GM19351 (cell line): ENCODE results near the gene C1orf87.

Experiments used
- ATAC-seq: cut with Tn5 transposase; IDR thresholded peaks from one replicate; pipeline ENCODE4 v1.9.1; 2021; ENCODE audit warnings: mild to moderate bottlenecking, moderate library complexity; ENCODE audit not compliant: unreplicated experiment

The C1orf87 gene

GRCh38 chr1:60073605-60074278 is at the start of gene C1orf87:
C1orf87 (minus strand) TSS chr1:60073770; CDS start chr1:60072643, 1,127 bp downstream.
- ATAC-seq = no peak

- no peak for ATAC-seq
Observed at GRCh38 chr1:60118085-60118484, 44.5 kb upstream of the C1orf87 start.

- no peak for ATAC-seq
Observed at GRCh38 chr1:60114745-60115318, 41.3 kb upstream of the C1orf87 start.

- ATAC-seq = no peak
Observed at GRCh38 chr1:60113596-60113995, 40.0 kb upstream of the C1orf87 start.

GRCh38 chr1:60113028-60113427 is 39.5 kb upstream of the C1orf87 start:
- ATAC-seq = no peak

- ATAC-seq = no peak
Observed at GRCh38 chr1:60111716-60112115, 38.1 kb upstream of the C1orf87 start.

GRCh38 chr1:60111118-60111517 is 37.5 kb upstream of the C1orf87 start:
- ATAC-seq = no peak

- no peak for ATAC-seq
Observed at GRCh38 chr1:60108196-60108595, 34.6 kb upstream of the C1orf87 start.

GRCh38 chr1:60103186-60103585 is 29.6 kb upstream of the C1orf87 start:
- ATAC-seq = no peak

GRCh38 chr1:60102267-60103061 is 28.9 kb upstream of the C1orf87 start:
- ATAC-seq = no peak

- no peak for ATAC-seq
Observed at GRCh38 chr1:60101516-60101915, 27.9 kb upstream of the C1orf87 start.

- ATAC-seq = no peak
Observed at GRCh38 chr1:60091195-60091715, 17.7 kb upstream of the C1orf87 start.

- ATAC-seq = no peak
Observed at GRCh38 chr1:60090655-60091054, 17.1 kb upstream of the C1orf87 start.

GRCh38 chr1:60088620-60089155 is 15.1 kb upstream of the C1orf87 start:
- ATAC-seq = no peak

- ATAC-seq = no peak
Observed at GRCh38 chr1:60087681-60088080, 14.1 kb upstream of the C1orf87 start.

- ATAC-seq = no peak
Observed at GRCh38 chr1:60078182-60078581, 4.6 kb upstream of the C1orf87 start.

GRCh38 chr1:60071296-60071695 is 2.3 kb downstream of the C1orf87 start:
- ATAC-seq = no peak

- ATAC-seq = no peak
Observed at GRCh38 chr1:60069691-60070090, 3.9 kb downstream of the C1orf87 start.

GRCh38 chr1:60068393-60069045 is 5.1 kb downstream of the C1orf87 start:
- no peak for ATAC-seq

- ATAC-seq = no peak
Observed at GRCh38 chr1:60066001-60066400, 7.6 kb downstream of the C1orf87 start.

- ATAC-seq = no peak
Observed at GRCh38 chr1:60065199-60065598, 8.4 kb downstream of the C1orf87 start.
